ENCODE results near the gene ADCY2.

The ADCY2 gene

DNA sequence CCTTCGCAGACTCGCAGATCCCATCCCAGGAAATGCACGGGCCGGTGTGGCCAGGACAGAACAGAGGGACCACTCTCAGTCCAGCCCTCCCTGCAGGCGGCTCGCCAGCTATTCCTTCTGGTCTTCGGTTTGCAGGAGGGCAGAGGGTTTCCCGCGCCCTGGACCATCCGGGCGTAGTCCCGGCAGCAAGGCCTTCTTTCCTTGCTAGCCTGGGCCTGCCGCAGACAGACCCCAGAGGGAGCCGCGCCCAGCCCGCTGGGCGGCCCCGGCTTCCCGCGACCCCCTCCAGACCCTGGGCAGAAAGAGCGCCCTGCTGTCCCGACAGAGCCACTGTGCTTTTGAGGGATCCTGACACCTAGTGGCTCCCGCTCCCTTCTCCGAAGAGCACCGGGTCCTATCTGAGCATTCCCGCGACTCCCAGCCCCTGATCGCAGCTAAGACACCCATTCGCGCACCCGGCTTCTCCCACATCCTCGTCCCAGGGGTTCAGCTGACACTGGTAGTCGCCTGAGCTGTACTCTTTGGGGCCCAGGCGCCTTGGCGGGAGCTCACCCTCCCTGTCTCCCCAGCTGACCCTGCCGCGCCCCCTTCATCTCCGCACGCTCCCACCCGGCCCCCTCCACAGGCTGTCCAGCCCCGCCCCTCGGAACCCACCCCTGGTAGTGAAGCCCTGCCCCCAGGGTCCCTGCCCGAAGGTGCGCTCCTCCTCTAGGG lies 453.9 kb downstream of the ADCY2 start:
- no peak for DNase-seq

DNA sequence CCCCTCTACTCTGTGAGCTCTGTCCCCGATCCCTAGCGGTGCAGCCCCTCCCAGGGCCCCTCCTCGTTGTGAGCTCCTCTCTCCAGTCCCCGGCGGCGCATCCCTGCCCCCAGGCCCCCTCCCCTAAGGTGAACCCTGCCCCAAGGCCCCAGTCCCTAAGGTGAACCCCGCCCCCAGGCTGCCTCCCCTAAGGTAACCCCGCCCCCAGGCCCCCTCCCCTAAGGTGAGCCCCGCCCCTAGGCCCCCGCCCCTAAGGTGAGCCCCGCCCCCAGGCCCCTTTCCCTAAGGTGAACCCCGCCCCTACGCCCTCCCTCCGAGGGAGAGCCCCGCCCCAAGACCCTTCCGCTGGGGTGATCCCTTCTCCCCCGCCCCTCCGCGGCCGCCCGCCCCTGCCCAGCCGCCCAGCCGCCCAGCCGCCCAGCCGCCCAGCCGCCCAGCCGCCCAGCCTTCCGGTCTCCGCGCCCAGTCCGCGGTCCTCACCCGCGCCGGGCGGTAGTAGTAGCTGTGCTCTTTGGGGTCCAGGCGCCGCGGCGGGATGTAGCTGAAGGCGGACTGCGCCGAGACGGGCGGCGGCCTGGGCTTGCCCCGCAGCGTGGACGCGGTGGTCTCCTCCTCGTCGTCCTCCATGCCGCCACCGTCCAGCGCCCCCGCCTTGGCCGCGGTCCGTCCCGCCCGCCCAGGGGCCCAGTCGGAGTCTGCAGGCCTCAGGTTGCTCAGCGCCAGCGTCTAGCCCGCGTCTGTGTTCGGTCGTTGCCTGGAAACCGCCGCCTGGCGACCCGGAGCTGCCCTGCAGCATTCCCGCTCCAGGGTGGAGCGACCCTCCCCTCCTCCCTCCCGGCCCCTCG lies 454.7 kb downstream of the ADCY2 start, which contains the start of gene CFAP90:
Gene CFAP90, minus strand, starts transcription at position 739 of the 845 bp plus-strand sequence. Its CDS starts 112 bp downstream, at position 627.
- DNase-seq: peak; percentile 33

DNA sequence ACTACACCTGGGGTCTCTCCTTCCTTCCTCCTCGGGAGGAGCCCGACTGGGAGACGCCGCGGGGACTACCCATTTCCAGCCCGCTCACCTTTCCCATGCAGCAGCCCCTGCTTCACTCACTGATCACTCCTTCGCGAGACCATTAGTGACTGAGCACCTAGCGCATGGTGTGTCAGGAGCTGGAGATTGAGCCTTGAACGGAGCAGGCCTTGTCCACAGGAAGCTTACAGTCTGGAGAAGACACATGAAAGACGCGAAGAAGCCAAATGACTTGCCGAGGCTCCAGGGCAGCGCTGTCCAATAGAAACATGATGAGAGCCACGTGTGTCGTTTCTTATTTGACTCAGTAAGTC lies 455.3 kb downstream of the ADCY2 start:
- no peak for DNase-seq

DNA sequence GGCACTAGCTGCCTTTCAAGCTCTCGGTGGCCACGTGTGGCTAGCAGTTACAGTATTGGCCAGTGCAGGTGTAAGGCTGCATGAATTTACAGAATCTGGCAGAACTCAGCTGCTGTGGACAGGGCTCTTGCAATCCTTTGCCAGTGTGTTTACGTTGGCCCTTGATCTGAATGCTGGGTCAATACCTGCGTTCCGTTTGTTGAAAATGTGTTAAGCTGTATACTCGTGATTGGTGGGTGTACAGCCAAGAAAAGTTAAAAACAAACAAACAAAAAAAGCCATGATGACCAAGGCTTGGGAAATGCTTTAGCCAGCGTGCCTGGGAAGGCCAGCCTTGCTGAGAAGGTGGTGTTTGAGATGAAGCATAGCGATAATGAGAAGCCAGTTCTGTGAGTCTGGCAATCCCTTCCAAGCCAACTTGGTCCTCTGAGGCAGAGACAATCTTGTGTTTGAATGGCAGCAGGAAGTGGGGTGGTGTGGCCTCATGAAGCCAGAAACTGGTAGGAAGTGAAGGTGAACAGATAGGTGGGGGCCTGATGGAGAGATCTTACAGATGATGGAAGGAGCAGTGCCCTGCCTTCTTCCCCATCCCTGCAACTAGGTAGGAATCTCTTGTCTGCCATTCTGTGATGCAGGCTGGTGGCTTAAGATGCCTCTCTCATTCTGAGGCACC lies 455.8 kb downstream of the ADCY2 start:
- no peak for DNase-seq

DNA sequence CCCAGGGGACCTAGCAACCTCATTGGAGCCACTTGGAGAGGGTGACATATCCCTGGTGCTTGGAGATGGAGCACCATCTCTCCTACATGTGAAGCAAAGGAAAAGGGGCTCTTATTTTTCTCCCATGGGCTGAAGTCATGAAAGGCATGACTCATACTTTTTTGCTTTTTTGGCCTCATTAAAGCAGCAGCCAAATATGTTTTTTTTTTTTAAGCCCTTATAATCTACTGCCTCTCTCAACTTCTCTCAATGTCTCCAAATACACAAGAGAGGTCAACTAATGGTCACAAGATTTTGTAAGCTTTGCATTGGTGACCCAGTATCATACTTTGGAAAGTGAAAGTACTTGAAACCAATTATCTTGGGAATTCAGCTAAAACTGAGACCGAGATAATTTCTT lies 456.6 kb downstream of the ADCY2 start:
- DNase-seq: no peak

DNA sequence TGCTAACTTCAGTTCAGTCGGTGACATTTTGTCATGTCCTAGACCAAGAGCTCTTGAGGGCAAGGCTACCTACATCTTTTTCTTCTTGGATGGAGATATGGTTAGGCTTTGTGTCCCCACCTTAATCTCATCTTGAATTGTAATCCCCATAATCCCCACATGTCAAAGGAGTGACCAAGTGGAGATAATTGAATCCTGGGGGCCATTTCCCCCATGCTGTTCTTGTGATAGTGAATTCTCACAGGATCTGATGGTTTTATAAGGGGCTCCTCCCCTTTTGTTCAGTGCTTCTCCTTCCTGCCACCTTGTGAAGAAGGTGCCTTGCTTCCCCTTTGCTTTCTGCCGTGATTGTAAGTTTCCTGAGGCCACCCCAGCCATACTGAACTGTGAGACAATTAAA lies 457.1 kb downstream of the ADCY2 start:
- DNase-seq: no peak

DNA sequence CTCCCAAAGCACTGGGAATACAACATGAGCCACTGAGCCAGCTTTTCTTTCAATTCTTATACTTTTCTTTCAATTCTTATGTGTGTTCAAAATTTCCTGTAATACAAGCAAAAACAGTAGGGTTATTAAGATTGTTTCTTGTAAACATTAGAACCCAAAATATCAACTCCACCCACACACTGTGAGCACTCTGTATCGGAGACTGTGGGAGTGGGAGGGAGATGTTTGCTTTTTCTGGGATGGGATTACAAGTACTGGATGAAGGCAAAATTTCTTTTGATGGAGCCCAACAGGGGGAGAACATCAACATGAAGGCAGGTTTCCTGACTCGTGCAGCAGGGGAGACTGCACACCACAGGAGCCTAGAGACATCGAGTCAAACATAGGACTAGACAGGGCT lies 459.7 kb downstream of the ADCY2 start:
- no peak for DNase-seq

DNA sequence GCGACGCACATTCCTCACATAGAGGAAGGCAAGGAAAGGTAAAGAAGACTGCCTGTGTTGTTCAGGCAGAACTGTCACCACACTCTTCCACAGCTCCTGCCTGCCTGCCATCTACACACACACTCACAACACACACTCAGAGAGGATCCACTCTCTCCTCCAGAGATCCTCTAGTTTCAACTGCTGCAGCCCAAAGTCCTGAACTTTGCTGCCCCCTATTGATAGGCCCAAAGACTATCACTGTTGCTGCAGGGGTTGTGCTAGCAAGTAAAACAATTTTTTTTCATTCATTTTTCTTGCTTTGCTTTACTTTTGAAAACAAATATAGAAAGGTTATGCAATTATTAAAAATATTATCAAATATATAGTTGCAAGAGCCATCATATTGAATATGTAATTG lies 460.9 kb downstream of the ADCY2 start:
- DNase-seq: no peak

DNA sequence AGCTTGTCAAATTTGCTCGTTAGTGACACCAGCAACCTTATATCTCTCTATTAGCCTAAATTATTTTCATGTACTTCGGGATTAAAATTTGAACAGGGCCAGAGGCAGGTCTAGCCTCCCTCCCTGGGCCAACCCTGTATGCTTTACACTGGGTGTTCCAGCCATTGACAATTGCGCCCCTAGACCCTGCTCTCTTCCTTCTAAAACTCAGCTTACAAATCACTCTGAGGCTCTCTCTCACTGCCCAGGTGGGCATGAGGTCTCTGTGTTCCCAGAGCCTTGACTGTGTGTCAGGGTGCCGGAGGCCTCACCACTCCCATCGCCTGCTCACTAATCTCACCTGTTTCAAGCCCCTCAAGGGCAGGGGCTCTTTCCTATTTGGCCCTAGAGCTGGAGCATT lies 461.4 kb downstream of the ADCY2 start:
- DNase-seq: no peak

DNA sequence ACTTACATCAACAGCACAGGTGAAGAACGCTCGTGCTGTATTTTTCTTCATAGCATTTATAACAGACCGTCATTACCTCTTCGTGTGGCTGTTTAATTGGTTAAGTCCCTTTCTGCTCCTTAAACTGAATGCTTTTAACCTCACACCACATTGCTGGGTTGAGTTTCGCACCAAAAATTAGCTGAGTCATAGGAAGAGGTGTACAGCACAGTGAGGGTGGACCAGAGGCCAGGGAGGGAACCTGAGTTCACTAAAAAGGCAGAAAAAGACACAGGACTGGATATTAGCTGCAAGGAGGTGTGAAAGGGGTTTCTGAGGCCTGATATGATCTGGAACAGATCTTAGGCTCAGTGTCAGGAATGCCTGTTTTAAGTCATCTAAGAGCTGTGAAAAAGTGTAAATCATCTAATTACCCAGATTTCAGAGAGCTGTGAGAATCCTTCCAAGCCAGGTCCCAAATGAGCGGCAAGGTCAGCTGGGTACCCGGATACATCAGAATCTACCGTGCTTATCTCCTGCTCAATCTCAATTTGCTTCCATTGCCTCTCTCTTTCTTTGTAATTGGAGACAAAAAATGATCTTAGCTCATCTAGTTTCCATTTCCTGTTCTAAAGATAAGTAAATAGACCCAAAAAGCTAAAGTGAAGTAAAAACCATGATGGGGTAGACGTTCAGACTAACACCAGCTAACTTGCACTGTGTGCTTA lies 462.1 kb downstream of the ADCY2 start:
- no peak for DNase-seq

DNA sequence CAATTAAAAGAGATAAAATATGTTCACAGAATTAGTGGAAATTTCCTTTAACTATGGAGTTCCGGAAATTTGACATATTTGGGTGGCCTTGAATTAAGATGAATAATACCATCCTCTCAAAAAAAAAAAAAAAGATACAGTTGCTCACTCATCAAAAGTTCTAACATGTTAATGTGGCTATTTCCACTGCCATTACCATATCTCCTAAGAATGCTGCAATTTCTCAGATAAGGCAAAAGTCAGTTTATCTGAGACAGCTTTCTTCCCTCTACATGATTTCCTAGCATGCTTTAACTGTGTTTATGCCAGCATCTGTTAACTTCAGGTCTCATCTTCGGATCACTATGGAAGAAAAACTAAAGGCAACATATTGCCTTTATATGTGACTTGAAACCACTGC lies 470.3 kb downstream of the ADCY2 start:
- DNase-seq: no peak

DNA sequence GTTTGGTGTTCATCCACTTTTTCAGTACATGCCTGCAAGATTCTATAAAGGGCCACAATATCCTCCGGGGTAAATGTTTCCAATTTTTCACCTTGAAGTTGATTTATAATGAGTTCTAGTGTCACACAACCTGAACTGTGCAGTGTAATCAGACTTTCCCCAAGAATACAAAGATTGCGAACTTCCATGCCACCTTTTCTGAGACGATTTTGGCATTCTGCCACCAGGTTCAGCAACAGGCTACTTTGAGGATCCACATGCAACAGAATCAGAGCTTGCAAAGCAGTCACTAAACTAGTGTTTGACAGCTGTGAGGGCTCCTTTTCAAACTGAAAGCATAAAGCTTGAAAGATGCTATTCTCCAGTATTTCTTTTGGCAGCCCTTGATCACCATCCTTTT lies 471.3 kb downstream of the ADCY2 start:
- no peak for DNase-seq

DNA sequence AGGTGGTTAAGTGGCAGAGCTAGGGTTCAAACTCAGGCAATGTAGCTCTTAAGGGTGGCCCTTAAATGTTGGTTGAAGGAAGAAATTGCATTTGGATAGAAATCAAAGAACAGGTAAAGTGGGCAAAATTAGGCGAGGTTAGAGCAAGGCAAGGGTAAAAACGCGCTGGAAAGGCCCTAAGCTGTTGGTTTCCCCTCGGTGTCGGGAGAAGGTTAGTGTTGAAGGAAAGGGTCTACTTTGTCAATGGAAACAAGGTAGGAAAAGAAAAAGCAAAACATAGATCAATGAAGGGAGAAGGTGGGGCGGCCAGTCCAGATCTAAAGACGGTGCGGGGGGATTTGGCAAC lies 472.5 kb downstream of the ADCY2 start:
- no peak for DNase-seq

DNA sequence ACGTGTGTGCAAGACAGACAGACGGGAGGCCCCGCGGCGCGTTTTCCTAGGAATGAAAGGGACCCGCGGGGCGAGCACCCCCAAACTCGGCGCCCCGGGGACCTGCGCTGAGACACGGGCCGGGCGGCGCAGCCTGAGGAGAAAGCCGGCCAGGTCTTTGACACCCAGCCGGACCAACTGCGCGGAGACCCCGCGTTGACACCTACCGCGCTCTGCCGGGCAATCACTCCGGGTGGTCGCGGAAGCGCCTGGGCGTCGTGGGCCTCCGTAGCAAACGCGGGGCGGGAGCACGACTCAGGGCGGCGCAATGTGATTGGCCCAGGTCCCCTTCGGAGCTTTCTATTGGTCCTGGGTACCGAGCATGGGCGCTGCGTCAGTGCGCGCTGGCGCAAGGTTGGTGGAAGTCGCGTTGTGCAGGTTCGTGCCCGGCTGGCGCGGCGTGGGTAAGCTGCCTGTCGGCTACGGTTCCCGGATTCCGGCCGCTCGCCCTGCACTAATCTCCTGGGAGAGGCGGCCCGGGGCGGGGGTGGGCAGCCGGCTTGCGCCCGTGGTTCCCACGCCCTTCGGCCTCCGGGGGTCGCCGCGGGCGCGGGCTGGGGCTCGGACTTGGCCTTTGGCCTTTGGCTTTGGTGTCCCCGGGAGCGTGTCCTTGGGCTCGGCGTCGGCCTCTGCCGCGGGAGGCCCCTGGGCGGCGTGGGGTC lies 473.0 kb downstream of the ADCY2 start, which contains the start of the genes FASTKD3 and MTRR:
Gene FASTKD3, minus strand, starts transcription at position 259 of the 701 bp plus-strand sequence. CDS start 948 bp downstream, outside the sequence.
Gene MTRR, plus strand, starts transcription at position 376 of the 701 bp plus-strand sequence. CDS start 1,647 bp downstream, outside the sequence.
- DNase-seq: peak; percentile 90

DNA sequence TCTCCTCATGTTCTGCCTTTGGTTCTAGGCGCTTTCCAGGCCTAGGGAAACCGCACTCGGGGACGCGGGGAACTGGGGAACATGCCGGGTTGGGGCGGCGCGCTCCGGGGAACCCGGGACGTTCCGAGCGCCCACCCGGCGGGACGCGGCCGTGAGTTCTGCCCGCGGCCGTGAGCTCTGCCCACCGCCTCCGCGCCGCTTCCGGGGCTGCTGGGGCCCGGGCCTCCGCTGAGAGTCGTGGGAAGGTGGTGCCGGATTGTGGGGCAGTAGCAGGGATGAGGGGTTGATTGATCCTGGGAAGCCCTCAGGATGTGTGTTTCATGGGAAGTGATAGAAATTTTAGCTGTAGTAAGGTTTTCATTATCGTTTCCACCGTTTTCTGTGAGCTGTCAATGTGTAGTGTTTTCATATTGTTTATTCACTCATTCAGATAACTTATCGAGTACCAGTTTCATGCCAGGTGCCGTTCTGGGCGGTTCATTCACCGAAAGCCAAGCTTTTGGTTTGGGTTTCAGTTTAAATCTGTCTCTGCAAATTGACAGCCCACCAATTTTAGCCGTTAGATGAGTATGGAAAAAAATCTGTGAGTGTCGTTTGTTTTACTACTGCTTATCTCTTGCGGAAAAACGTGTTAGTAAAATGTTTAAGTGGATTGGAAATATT lies 473.7 kb downstream of the ADCY2 start:
- DNase-seq: peak; percentile 38

DNA sequence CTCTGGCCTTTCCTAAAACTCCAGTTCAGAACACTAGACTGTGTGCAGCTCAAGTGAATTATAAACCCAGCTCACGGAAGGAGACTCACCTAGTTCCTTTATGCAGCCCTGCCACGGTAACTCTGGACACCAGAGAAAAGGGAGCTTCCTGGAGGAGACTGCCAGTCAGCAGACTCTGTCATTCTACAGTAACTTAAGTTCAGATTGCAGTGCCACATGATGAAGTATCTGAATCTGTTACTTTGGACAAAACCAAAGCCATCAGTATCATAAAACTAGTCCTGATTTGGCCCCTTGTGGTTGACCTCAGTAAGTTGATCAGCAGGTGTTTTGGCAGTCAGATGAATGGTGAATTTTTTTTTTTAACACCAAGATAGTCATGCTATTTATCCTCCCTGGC lies 475.7 kb downstream of the ADCY2 start:
- no peak for DNase-seq

DNA sequence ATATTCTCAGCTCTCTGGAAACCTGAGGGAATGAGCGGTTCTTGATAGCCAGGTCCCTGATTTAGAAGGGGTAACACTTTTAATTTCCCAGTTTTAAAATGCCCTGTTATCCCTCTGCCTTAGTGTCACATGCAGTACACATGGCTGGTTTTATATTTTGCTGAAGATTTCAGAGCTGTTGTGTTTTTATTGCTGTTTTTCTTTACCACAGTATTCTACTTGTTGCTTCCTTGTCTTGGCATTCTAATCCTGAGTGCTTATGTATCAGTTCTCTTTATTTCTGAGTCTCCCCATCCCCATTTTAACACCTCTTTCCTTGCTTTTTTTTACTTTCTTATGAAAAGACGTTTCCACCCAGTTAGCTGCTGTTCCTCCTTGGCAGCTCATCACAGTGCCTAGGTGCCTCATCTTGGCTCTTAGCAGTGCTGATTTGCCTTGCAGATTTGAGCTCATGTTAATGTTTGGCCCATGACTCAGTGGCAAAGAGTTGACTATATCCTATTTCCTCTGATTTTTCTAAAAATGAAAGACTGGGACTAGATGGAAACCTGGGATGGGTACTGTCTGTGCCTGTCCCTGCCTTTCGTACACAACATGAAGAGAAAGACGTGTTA lies 476.7 kb downstream of the ADCY2 start:
- no peak for DNase-seq

DNA sequence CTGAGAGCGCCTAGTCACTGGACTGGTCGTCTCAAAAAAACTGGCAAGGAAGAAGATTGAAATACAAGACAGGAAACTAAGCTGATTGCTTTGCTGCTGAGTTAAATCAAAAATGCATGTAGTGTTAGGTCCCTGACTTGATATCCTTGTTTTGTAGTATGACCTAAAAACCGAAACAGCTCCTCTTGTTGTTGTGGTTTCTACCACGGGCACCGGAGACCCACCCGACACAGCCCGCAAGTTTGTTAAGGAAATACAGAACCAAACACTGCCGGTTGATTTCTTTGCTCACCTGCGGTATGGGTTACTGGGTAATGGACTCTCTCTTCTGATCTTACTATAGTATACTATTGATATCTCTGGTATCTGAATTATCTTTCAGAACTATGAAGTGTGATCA lies 477.3 kb downstream of the ADCY2 start:
- peak; percentile 40 for DNase-seq

DNA sequence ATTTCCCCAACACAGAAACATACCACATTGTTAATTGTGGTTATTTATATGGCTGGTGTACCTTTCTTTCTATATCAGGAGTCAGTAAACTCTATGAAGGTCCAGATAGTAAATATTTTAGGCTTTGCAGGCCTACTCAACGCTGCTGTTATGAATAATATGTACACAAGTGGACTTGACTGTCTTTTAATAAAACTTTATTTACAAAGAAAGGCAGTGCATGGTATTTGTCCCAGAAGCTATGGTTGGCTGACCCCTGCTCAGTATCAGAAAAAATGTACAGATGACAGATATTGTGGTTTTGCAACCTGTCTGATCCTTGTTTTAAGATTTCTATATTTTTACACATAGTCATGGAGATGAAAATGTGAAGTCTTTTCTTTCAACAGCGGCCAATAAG lies 478.7 kb downstream of the ADCY2 start:
- DNase-seq: no peak

DNA sequence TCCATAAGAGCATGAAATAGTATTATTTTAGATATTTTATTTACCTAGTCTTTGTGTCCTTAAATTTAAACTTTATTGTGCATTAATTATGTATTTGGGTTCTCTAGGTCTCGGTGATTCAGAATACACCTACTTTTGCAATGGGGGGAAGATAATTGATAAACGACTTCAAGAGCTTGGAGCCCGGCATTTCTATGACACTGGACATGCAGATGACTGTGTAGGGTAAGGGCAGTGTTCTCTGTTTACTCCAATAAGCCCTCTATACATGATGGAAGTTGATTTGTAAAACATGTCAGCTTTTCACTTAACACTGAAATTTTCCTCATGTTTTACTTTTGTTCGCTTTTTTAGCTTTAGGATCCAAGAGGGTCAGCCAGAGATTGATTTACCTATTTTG lies 479.2 kb downstream of the ADCY2 start:
- no peak for DNase-seq

DNA sequence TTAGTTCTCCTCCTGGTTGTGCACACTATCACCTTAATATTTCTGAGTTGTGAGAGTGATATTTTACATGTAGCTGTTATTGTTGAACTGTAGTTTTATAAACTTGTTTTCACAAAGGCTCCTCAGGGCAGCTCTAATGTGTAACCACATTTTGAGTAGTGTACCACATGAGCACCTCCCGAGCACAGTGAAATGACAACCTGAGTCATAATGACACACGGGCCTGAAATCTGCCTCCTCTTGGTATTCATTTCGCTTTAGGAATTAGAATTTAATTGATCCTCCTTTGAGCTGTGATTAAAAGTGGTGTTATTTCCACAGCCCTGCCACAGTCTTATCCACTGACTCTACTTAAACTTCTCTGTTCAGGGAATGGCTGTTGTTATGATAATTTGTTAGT lies 480.9 kb downstream of the ADCY2 start:
- no peak for DNase-seq
